H9 (cell line): ENCODE measurements around the gene ZNF485. TPM values are rescaled to one million over a fixed set of nuclear protein-coding genes. Genes with fewer than 3 reads are reported as not detected.

ENCODE experiments used
- DNase-seq: peaks from one replicate; pipeline ENCODE4 v3.0.0-alpha.2; 2017
- H2AFZ ChIP-seq: one replicate; pipeline ENCODE4 v1.6.1; 2013; ENCODE audit warnings: mild to moderate bottlenecking, low read length, control low read depth, moderate library complexity
- H2AK5ac ChIP-seq: 2 replicates; pipeline ENCODE4 v1.6.1; 2013; ENCODE audit warnings: low read length, control low read depth, mixed read lengths; ENCODE audit not compliant: insufficient read length
- H2BK120ac ChIP-seq: one replicate; pipeline ENCODE4 v1.6.1; 2013; ENCODE audit warnings: low read depth, mild to moderate bottlenecking, low read length, control low read depth, inconsistent platforms; ENCODE audit not compliant: poor library complexity, severe bottlenecking
- H2BK12ac ChIP-seq: 2 replicates; pipeline ENCODE4 v1.6.1; 2013; ENCODE audit warnings: low read length, control low read depth, mixed read lengths, low read depth; ENCODE audit not compliant: insufficient read length
- H2BK15ac ChIP-seq: 2 replicates; pipeline ENCODE4 v1.6.1; 2013; ENCODE audit warnings: low read depth, low read length, control low read depth
- H2BK20ac ChIP-seq: one replicate; pipeline ENCODE4 v1.6.1; 2013; ENCODE audit warnings: low read depth, mild to moderate bottlenecking, low read length, control low read depth, inconsistent platforms; ENCODE audit not compliant: poor library complexity, severe bottlenecking
- H2BK5ac ChIP-seq: 2 replicates; pipeline ENCODE4 v1.6.1; 2013; ENCODE audit warnings: low read length, control low read depth, mixed read lengths; ENCODE audit not compliant: insufficient read length
- H3K14ac ChIP-seq: 2 replicates; pipeline ENCODE4 v1.6.1; 2013; ENCODE audit warnings: low read length, control low read depth; ENCODE audit not compliant: insufficient read depth
- H3K18ac ChIP-seq: 2 replicates; pipeline ENCODE4 v1.6.1; 2013; ENCODE audit warnings: low read depth, mild to moderate bottlenecking, mixed read lengths, low read length, control low read depth; ENCODE audit not compliant: insufficient read length
- H3K23ac ChIP-seq: 2 replicates; pipeline ENCODE4 v1.6.1; 2013; ENCODE audit warnings: low read length, control low read depth, mixed read lengths, low read depth; ENCODE audit not compliant: insufficient read length
- H3K23me2 ChIP-seq: 2 replicates; pipeline ENCODE4 v1.6.1; 2013; ENCODE audit warnings: low read depth, mild to moderate bottlenecking, mixed read lengths, low read length, control low read depth; ENCODE audit not compliant: insufficient read length, poor library complexity, severe bottlenecking
- H3K27ac ChIP-seq: 2 replicates; pipeline ENCODE4 v1.5.1; 2013; ENCODE audit warnings: low read length, control low read depth, mixed read lengths, low read depth; ENCODE audit not compliant: insufficient read length
- H3K27me3 ChIP-seq: 2 replicates; pipeline ENCODE4 v1.6.1; 2013; ENCODE audit warnings: low read length, control low read depth, inconsistent platforms; ENCODE audit not compliant: insufficient read depth
- H3K4ac ChIP-seq: 2 replicates; pipeline ENCODE4 v1.6.1; 2013; ENCODE audit warnings: low read depth, mild to moderate bottlenecking, control low read depth, inconsistent platforms, low read length, moderate library complexity
- H3K4me1 ChIP-seq: 2 replicates; pipeline ENCODE4 v1.6.1; 2013; ENCODE audit warnings: low read length, control low read depth, inconsistent platforms; ENCODE audit not compliant: insufficient read depth
- H3K4me2 ChIP-seq: 2 replicates; pipeline ENCODE4 v1.6.1; 2013; ENCODE audit warnings: low read length, control low read depth, mixed read lengths; ENCODE audit not compliant: insufficient read length, insufficient read depth
- H3K56ac ChIP-seq: 2 replicates; pipeline ENCODE4 v1.6.1; 2013; ENCODE audit warnings: low read depth, mild to moderate bottlenecking, mixed read lengths, low read length, control low read depth; ENCODE audit not compliant: insufficient read length
- H3K79me1 ChIP-seq: 2 replicates; pipeline ENCODE4 v1.6.1; 2013; ENCODE audit warnings: low read depth, mild to moderate bottlenecking, moderate library complexity, low read length, control low read depth, inconsistent platforms; ENCODE audit not compliant: insufficient read depth, poor library complexity, severe bottlenecking
- H3K79me2 ChIP-seq: 2 replicates; pipeline ENCODE4 v1.6.1; 2013; ENCODE audit warnings: low read length, control low read depth, inconsistent platforms; ENCODE audit not compliant: insufficient read depth
- H3K9ac ChIP-seq: 2 replicates; pipeline ENCODE4 v1.6.1; 2013; ENCODE audit warnings: low read length, control low read depth, mixed read lengths; ENCODE audit not compliant: insufficient read length; ENCODE audit errors: extremely low read depth
- H3K9me3 ChIP-seq: one replicate; pipeline ENCODE4 v1.6.1; 2013; ENCODE audit warnings: low read depth, low read length, inconsistent platforms; ENCODE audit not compliant: control insufficient read depth
- H3T11ph ChIP-seq: one replicate; pipeline ENCODE4 v1.6.1; 2013; ENCODE audit warnings: mild to moderate bottlenecking, low read length, control low read depth, inconsistent platforms
- H4K20me1 ChIP-seq: one replicate; pipeline ENCODE4 v1.6.1; 2013; ENCODE audit not compliant: control insufficient read depth, insufficient read length, insufficient read depth
- H4K5ac ChIP-seq: 2 replicates; pipeline ENCODE4 v1.6.1; 2013; ENCODE audit warnings: low read depth, mild to moderate bottlenecking, mixed read lengths, low read length, control low read depth; ENCODE audit not compliant: insufficient read length
- H4K8ac ChIP-seq: replicated peaks from 2 replicates; pipeline ENCODE4 v1.6.1; 2013; ENCODE audit warnings: low read length, control low read depth, mixed read lengths, low read depth; ENCODE audit not compliant: insufficient read length
- H4K91ac ChIP-seq: 2 replicates; pipeline ENCODE4 v1.6.1; 2013; ENCODE audit warnings: low read depth, mild to moderate bottlenecking, moderate library complexity, mixed read lengths, low read length, control low read depth; ENCODE audit not compliant: insufficient read length
- H3K27ac Mint-ChIP-seq, 3 experiments: 2 replicates in 2 of 3; 3 replicates in 1 of 3; pipeline ENCODE4 v1.8.0; 2020 to 2021; ENCODE audit warnings: mixed read lengths in 3 of 3, mild to moderate bottlenecking in 1 of 3, moderate library complexity in 1 of 3
- H3K27me3 Mint-ChIP-seq: 2 replicates; pipeline ENCODE4 v1.8.0; 2021; ENCODE audit warnings: low read depth, mild to moderate bottlenecking, moderate library complexity, mixed read lengths
- H3K36me3 Mint-ChIP-seq, 3 experiments: 2 replicates in 2 of 3; 3 replicates in 1 of 3; pipeline ENCODE4 v1.8.0; 2020 to 2021; ENCODE audit warnings: low read depth in 3 of 3, mixed read lengths in 3 of 3; ENCODE audit not compliant: insufficient read depth in 1 of 3
- H3K4me1 Mint-ChIP-seq, 2 experiments: 2 replicates each; pipeline ENCODE4 v1.8.0; 2020; ENCODE audit warnings: mixed read lengths in 2 of 2
- H3K4me3 Mint-ChIP-seq, 2 experiments: 2 replicates in 1 of 2; 3 replicates in 1 of 2; pipeline ENCODE4 v1.8.0; 2020 to 2021; ENCODE audit warnings: mild to moderate bottlenecking in 2 of 2, mixed read lengths in 2 of 2, moderate library complexity in 1 of 2
- H3K9me3 Mint-ChIP-seq, 2 experiments: 2 replicates in 1 of 2; 3 replicates in 1 of 2; pipeline ENCODE4 v1.8.0; 2020; ENCODE audit warnings: mild to moderate bottlenecking in 2 of 2, mixed read lengths in 2 of 2, moderate library complexity in 1 of 2
- total RNA-seq: library from RNA; stranded (reverse); gene quantifications from 2 replicates; pipeline ENCODE4 v1.2.1, GENCODE V29; 2021
- TF ChIP-seq, protein P1 (sequence below): fragments of 200-600 bp; sonication (generic); conservative IDR thresholded peaks from 3 replicates; pipeline ENCODE4 v1.8.0; 2021; ENCODE audit warnings: antibody characterized with exemption, mild to moderate bottlenecking

Gene ZNF485
- total RNA-seq, 1 experiment from 2014 or later: 8.9 TPM

GRCh38 chr10:43640603-43641002, 34.4 kb downstream of the ZNF485 start:
- Histone ChIP-seq H3K9me3 (peaks cover 36% of the 10 kb centered on the region), H4K5ac (no peak overlapping the region), H3K27me3 (no peaks in the 10 kb centered on the region), H3K23ac (no peak overlapping the region), H4K91ac (no peak overlapping the region), H4K20me1 (no peaks in the 10 kb centered on the region), H2AFZ (no peak overlapping the region), H3K9ac (no peak overlapping the region), H3K79me1 (no peaks in the 10 kb centered on the region), H3K4ac (no peak overlapping the region), H3K4me2 (no peak overlapping the region), H2BK12ac (no peak overlapping the region), H3K14ac (no peak overlapping the region), H3T11ph (no peak overlapping the region), H4K8ac (no peak overlapping the region), H3K18ac (no peak overlapping the region), H3K27ac (no peak overlapping the region), H3K56ac (no peak overlapping the region), H3K4me1 (no peaks in the 10 kb centered on the region), H3K79me2 (no peaks in the 10 kb centered on the region), H2BK20ac (no peak overlapping the region), H2BK120ac (no peak overlapping the region), H2AK5ac (no peak overlapping the region), H3K23me2 (no peaks in the 10 kb centered on the region), H2BK15ac (no peak overlapping the region), H2BK5ac (no peak overlapping the region)
- no peak for DNase-seq
- Mint-ChIP-seq H3K27me3 (peaks cover 7% of the 10 kb centered on the region; the same call in 1 of the 2 replicates), H3K9me3 (peaks cover 66 to 69% of the 10 kb centered on the region in 2 experiments), H3K4me1 (0 out of 4 replicates have a peak, but pooled peaks cover 0 to 3% of the 10 kb centered on the region in 2 experiments), H3K4me3 (no peak overlapping the region), H3K27ac (no peak overlapping the region), H3K36me3 (peaks cover 32 to 39% (median 36%) of the 10 kb centered on the region in 3 experiments)
- TF ChIP-seq, protein P1, sequence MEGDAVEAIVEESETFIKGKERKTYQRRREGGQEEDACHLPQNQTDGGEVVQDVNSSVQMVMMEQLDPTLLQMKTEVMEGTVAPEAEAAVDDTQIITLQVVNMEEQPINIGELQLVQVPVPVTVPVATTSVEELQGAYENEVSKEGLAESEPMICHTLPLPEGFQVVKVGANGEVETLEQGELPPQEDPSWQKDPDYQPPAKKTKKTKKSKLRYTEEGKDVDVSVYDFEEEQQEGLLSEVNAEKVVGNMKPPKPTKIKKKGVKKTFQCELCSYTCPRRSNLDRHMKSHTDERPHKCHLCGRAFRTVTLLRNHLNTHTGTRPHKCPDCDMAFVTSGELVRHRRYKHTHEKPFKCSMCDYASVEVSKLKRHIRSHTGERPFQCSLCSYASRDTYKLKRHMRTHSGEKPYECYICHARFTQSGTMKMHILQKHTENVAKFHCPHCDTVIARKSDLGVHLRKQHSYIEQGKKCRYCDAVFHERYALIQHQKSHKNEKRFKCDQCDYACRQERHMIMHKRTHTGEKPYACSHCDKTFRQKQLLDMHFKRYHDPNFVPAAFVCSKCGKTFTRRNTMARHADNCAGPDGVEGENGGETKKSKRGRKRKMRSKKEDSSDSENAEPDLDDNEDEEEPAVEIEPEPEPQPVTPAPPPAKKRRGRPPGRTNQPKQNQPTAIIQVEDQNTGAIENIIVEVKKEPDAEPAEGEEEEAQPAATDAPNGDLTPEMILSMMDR: no peak
